ENCODE data around the gene TFPI2.
A peak's percentile ranks its signal among the peaks of the same experiment; 100 is the strongest.
"Not testable (repeated sequence)": the region's sequence is repeated elsewhere in the genome, so short reads cannot be mapped to it uniquely, and the experiment has no call there.

TFPI2 gene

DNA sequence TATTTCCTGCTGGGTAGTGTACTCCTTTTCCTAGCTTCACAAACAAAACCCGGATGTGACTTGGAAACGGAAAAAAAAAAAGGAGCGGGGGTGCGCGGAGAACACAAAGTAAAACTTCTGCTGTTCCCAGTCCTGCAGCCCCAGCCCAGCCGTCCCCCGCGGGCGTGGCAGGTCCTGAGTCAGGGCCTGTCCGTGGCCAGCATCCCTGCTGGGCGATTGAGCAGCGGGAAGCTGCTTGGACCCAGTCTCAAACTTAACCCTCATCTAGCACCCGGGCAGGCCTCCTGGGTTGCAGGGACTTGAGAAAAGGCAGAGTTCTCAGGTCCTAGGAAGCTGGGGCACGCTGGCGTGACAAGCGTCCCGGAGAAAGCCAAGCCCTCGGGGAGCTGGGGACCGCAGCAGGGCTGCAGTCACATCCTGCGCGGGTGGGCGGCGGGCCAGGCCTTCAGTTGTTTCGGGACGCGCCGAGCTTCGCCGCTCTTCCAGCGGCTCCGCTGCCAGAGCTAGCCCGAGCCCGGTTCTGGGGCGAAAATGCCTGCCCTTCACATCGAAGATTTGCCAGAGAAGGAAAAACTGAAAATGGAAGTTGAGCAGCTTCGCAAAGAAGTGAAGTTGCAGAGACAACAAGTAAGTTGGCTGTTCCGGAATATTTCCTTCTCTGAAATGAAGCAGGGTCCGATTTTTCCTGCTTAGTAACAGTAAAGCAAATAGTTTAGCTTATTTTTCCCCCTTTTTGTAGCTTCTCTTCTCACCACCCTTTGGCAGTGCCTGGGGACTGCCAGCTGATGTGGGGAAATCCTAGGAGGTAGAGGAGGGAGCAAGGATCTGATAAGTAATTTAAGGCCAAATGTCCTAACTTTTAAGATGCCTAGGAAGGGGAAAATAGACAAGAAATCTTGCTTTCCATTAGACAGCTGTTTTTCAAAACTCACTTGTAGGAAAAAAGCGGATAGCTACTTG, 31.3 kb upstream of the TFPI2 start, which contains the start of gene GNG11:
Gene GNG11, plus strand, starts transcription at position 129 of the 960 bp plus-strand sequence. Its CDS starts 403 bp downstream, at position 532.
- H3K27me3 ChIP-seq (ENCODE audit: insufficient read depth, low read length), result no peaks in the 10 kb centered on the region
- H3K4me1 ChIP-seq (ENCODE audit: control insufficient read depth, insufficient read depth, low read length, unreplicated experiment), result peaks cover 17% of the 10 kb centered on the region
- peak within 1 kb of the TSS; percentile 98 for H2AFZ ChIP-seq (ENCODE audit: low read length, unreplicated experiment)
- H3K79me2 ChIP-seq (ENCODE audit: control insufficient read depth, insufficient read depth, low read length, unreplicated experiment), result peaks cover 37% of the 10 kb centered on the region
- peaks cover 14% of the 10 kb centered on the region for H3K36me3 ChIP-seq (ENCODE audit: insufficient read depth, low read length)
- H3K27ac ChIP-seq (ENCODE audit: low read depth, low read length), result peak within 1 kb of the TSS; percentile 86
- peak within 1 kb of the TSS; percentile 100 for H3K4me3 ChIP-seq (ENCODE audit: low read depth, low read length)

DNA sequence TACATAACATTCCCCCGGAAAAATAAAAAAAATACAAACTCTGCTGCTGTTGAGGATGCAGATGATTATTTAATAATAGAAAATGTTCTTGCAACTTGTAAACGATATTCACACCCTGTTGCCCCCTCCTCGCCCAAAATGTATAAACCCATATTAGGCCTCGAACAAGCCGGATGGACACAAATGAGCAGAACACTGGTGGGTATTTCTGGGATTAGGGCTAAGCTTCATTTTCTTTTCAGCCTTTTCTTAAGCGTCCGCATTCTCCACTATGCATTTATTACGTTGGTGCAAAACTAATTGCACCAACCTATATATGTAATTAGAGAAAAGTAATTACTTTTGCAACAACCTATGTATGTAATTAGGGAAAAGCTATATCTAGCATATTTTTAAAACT, 30.6 kb upstream of the TFPI2 start:
- peak overlapping the region; percentile 86 for H3K27ac ChIP-seq (ENCODE audit: low read depth, low read length)

DNA sequence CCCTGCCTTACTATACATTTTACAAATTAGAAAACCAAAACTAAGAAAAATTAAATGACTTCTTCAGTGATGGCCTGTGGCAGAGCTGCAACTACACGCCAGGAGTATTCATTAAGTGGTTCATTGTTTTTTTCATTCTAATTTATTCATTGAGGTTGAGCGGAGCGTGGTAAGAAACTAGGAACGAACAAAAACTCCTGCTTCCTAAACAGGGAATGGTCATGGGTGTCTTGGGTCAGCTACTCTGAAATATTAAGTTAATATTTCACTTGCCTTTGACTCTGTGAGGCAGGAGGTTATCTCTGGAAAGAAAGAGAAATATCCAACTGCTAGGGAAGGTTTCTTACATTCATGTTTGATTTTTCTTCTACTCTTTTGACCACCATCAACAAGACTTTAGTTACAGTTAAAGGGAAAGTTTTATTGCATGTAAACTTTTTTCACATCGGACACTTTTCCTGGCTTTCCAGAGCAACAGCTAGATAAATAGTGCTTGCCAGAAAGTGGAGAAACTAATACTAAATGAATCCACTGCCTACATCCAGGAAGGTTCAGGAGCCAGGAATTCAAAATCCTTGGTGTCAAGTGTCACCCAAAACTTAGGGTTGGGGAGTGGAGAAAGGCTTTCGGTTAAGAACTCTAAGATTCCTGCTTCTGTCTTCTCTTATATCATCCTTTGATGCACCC, 30.1 kb upstream of the TFPI2 start:
- Histone ChIP-seq H3K27ac (ENCODE audit: low read depth, low read length) (peak overlapping the region; percentile 86), H3K79me2 (ENCODE audit: control insufficient read depth, insufficient read depth, low read length, unreplicated experiment) (peaks cover 37% of the 10 kb centered on the region), H3K4me3 (ENCODE audit: low read depth, low read length) (peak overlapping the region; percentile 100), H3K4me1 (ENCODE audit: control insufficient read depth, insufficient read depth, low read length, unreplicated experiment) (peaks cover 17% of the 10 kb centered on the region), H2AFZ (ENCODE audit: low read length, unreplicated experiment) (peak overlapping the region; percentile 85), H3K27me3 (ENCODE audit: insufficient read depth, low read length) (no peaks in the 10 kb centered on the region), H3K36me3 (ENCODE audit: insufficient read depth, low read length) (0 out of 2 replicates have a peak, but pooled peaks cover 5% of the 10 kb centered on the region)

More for the DNA sequence above, 30.6 kb upstream of the TFPI2 start:
- H2AFZ ChIP-seq (ENCODE audit: low read length, unreplicated experiment), result peak overlapping the region; percentile 85
- peak overlapping the region; percentile 100 for H3K4me3 ChIP-seq (ENCODE audit: low read depth, low read length)
- peaks cover 7% of the 10 kb centered on the region for H3K36me3 ChIP-seq (ENCODE audit: insufficient read depth, low read length)
- H3K4me1 ChIP-seq (ENCODE audit: control insufficient read depth, insufficient read depth, low read length, unreplicated experiment), result peaks cover 17% of the 10 kb centered on the region
- H3K79me2 ChIP-seq (ENCODE audit: control insufficient read depth, insufficient read depth, low read length, unreplicated experiment), result peaks cover 37% of the 10 kb centered on the region
- no peaks in the 10 kb centered on the region for H3K27me3 ChIP-seq (ENCODE audit: insufficient read depth, low read length)

- not testable (repeated sequence) for H3K27me3 ChIP-seq (ENCODE audit: insufficient read depth, low read length); H3K36me3 ChIP-seq (ENCODE audit: insufficient read depth, low read length); H3K79me2 ChIP-seq (ENCODE audit: control insufficient read depth, insufficient read depth, low read length, unreplicated experiment); H2AFZ ChIP-seq (ENCODE audit: low read length, unreplicated experiment); H3K4me3 ChIP-seq (ENCODE audit: low read depth, low read length); H3K27ac ChIP-seq (ENCODE audit: low read depth, low read length)
- H3K4me1 ChIP-seq (ENCODE audit: control insufficient read depth, insufficient read depth, low read length, unreplicated experiment), result peaks cover 15% of the 10 kb centered on the region
Observed at GRCh38 chr7:93916315-93916714, 25.8 kb upstream of the TFPI2 start.

DNA sequence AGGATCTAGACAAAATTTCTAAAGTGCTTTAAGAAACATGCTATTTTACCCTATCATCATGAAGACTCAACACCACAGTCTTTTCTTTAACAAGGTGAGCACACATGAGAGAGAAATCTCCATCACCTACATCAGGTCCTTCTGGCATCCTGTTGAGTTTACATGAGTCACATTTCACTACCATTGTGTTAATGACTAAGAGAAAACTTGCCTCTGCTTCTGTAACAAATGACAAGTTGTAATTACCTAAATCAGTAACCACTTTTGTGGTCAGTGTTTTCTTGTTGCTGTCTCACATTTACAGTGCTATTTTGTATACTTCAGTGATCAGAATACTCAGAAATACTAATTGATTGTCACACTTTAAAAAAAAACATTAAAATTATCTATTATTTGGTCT, 25.3 kb upstream of the TFPI2 start:
- not testable (repeated sequence) for H2AFZ ChIP-seq (ENCODE audit: low read length, unreplicated experiment); H3K27ac ChIP-seq (ENCODE audit: low read depth, low read length); H3K36me3 ChIP-seq (ENCODE audit: insufficient read depth, low read length); H3K79me2 ChIP-seq (ENCODE audit: control insufficient read depth, insufficient read depth, low read length, unreplicated experiment); H3K4me3 ChIP-seq (ENCODE audit: low read depth, low read length); H3K27me3 ChIP-seq (ENCODE audit: insufficient read depth, low read length)
- peaks cover 13% of the 10 kb centered on the region for H3K4me1 ChIP-seq (ENCODE audit: control insufficient read depth, insufficient read depth, low read length, unreplicated experiment)

DNA sequence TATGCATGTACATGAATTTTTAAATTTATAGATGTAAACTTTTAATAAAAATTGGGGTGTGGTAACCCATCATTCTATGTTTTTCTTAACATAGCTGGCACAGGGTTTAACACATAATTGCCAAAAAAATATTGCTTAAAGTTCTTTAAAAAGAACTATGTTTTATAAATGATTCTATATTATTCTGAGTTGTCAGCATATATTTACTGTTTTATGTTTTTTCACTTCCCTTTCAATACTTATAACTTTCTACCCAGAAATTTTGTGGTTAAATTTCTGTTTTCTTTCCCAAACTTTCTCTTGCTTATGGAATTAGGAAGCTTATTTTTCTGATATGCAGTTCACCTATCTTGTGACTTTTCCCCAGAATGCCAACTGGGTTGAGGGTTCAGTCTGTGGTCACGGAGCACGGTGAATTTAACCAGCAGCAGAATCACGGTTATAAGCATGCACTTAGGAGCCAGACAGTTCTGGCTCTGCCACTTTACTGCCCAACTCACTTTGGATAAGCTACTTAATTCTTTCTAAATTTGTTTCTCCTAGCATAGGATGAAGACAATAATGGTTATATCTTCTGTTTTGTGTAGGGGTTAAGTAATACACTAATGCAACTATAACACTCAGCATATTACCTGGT, 24.8 kb upstream of the TFPI2 start:
- H3K27me3 ChIP-seq (ENCODE audit: insufficient read depth, low read length); H3K36me3 ChIP-seq (ENCODE audit: insufficient read depth, low read length); H2AFZ ChIP-seq (ENCODE audit: low read length, unreplicated experiment); H3K79me2 ChIP-seq (ENCODE audit: control insufficient read depth, insufficient read depth, low read length, unreplicated experiment); H3K4me3 ChIP-seq (ENCODE audit: low read depth, low read length); H3K27ac ChIP-seq (ENCODE audit: low read depth, low read length): not testable (repeated sequence)
- peaks cover 11% of the 10 kb centered on the region for H3K4me1 ChIP-seq (ENCODE audit: control insufficient read depth, insufficient read depth, low read length, unreplicated experiment)

DNA sequence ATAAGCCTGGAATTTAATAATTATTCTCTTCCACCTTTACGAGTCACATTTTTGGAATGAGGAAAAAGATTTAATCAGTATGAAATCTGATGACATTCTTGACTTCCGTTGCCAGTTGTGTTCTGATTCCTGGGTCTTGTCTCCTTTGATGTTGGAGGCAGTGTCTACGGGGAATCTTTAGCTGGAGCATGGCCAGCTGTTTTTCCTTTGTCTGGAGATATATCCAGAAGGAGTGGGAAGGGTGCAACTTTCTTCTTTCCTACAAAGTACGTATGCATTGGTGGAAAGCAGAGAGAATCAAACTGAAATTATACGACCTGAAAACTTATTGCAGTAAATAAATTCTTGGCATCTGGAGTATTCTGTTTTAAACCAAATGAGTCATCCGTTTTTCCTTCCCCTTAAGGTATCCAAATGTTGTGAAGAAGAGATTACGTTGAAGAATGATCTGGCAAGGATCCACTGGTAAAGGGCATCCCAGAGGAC, 24.1 kb upstream of the TFPI2 start:
- Histone ChIP-seq H3K36me3 (ENCODE audit: insufficient read depth, low read length) (no peaks in the 10 kb centered on the region), H3K4me3 (ENCODE audit: low read depth, low read length) (peak overlapping the region; percentile 47; the same call in 1 of the 2 replicates), H3K27ac (ENCODE audit: low read depth, low read length) (no peak overlapping the region), H3K4me1 (ENCODE audit: control insufficient read depth, insufficient read depth, low read length, unreplicated experiment) (peaks cover 13% of the 10 kb centered on the region), H3K79me2 (ENCODE audit: control insufficient read depth, insufficient read depth, low read length, unreplicated experiment) (no peaks in the 10 kb centered on the region), H3K27me3 (ENCODE audit: insufficient read depth, low read length) (no peaks in the 10 kb centered on the region), H2AFZ (ENCODE audit: low read length, unreplicated experiment) (no peak overlapping the region)

DNA sequence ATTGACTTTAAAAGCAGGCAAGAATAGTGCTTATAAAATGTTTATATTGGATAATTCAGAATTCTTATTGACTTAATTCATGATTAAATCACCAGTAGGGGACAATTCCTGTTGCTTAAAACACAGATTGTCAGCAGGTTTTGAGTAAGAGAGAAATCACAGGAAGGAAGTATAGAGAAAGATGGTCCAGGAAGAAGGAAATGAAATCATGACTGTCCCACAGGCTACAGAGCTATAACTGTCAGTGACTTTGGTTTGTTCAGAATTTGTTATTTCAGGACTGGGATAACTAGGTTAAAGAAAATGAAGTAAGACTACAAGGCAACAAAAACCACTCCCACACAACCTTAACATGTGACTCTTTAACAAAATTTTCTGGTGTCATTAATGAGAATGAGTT, 22.6 kb upstream of the TFPI2 start:
- Histone ChIP-seq H3K36me3 (ENCODE audit: insufficient read depth, low read length) (no peaks in the 10 kb centered on the region), H3K4me1 (ENCODE audit: control insufficient read depth, insufficient read depth, low read length, unreplicated experiment) (peaks cover 13% of the 10 kb centered on the region), H3K27ac (ENCODE audit: low read depth, low read length) (no peak overlapping the region), H3K4me3 (ENCODE audit: low read depth, low read length) (no peak overlapping the region), H3K79me2 (ENCODE audit: control insufficient read depth, insufficient read depth, low read length, unreplicated experiment) (no peaks in the 10 kb centered on the region), H3K27me3 (ENCODE audit: insufficient read depth, low read length) (no peaks in the 10 kb centered on the region), H2AFZ (ENCODE audit: low read length, unreplicated experiment) (no peak overlapping the region)

DNA sequence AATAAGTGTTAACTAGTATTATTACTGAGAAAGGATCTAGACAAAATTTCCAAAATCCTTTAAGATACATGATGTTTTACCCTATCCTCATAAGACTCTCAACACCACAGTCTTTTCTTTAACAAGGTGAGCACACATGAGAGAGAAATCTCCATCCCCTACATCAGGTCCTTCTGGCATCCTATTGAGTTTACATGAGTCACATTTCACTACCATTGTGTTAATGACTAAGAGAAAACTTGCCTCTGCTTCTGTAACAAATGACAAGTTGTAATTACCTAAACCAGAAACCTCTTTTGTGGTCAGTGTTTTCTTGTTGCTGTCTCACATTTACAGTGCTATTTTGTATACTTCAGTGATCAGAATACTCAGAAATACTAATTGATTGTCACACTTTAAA, 21.1 kb upstream of the TFPI2 start:
- not testable (repeated sequence) for H3K36me3 ChIP-seq (ENCODE audit: insufficient read depth, low read length); H3K79me2 ChIP-seq (ENCODE audit: control insufficient read depth, insufficient read depth, low read length, unreplicated experiment); H3K27me3 ChIP-seq (ENCODE audit: insufficient read depth, low read length); H3K4me3 ChIP-seq (ENCODE audit: low read depth, low read length); H3K27ac ChIP-seq (ENCODE audit: low read depth, low read length); H2AFZ ChIP-seq (ENCODE audit: low read length, unreplicated experiment)
- peaks cover 13% of the 10 kb centered on the region for H3K4me1 ChIP-seq (ENCODE audit: control insufficient read depth, insufficient read depth, low read length, unreplicated experiment)

- H2AFZ ChIP-seq (ENCODE audit: low read length, unreplicated experiment); H3K27ac ChIP-seq (ENCODE audit: low read depth, low read length); H3K79me2 ChIP-seq (ENCODE audit: control insufficient read depth, insufficient read depth, low read length, unreplicated experiment); H3K36me3 ChIP-seq (ENCODE audit: insufficient read depth, low read length); H3K27me3 ChIP-seq (ENCODE audit: insufficient read depth, low read length); H3K4me3 ChIP-seq (ENCODE audit: low read depth, low read length): not testable (repeated sequence)
- peaks cover 13% of the 10 kb centered on the region for H3K4me1 ChIP-seq (ENCODE audit: control insufficient read depth, insufficient read depth, low read length, unreplicated experiment)
Observed at GRCh38 chr7:93911242-93911641, 20.7 kb upstream of the TFPI2 start.
